Measurements from ENCODE around the gene SLC46A2. TPM values are rescaled to one million over a fixed set of nuclear protein-coding genes. Genes with fewer than 3 reads are reported as not detected.

SLC46A2 gene
- total RNA-seq, 3 donors from 2014 or later (not counting 1 experiment from before 2014, with no cell fraction given): 0.18 to 0.64 (median 0.23) TPM

- Histone ChIP-seq H3K36me3 (ENCODE audit: control insufficient read depth, insufficient read depth, low read length) (peaks cover 10% of the 10 kb centered on the region), H3K27ac (ENCODE audit: low read length) (no peak overlapping the region), H3K27me3 (ENCODE audit: control insufficient read depth, insufficient read depth, low read length) (no peaks in the 10 kb centered on the region), H3K4me1 (ENCODE audit: control insufficient read depth, insufficient read depth, low read length) (no peaks in the 10 kb centered on the region), H3K9me3 (ENCODE audit: control insufficient read depth, insufficient read depth, low read length) (no peaks in the 10 kb centered on the region), H3K4me3 (ENCODE audit: low read length) (no peak overlapping the region)
- intact Hi-C loops (cut with micrococcal nuclease): no loop called here
- Mint-ChIP-seq H3K4me1 (no peaks in the 10 kb centered on the region), H3K27me3 (ENCODE audit: low read depth in 2 of 2) (no peaks in the 10 kb centered on the region), H3K4me3 (no peak overlapping the region), H3K27ac (no peak overlapping the region), H3K36me3 (no peaks in the 10 kb centered on the region), H3K9me3 (no peaks in the 10 kb centered on the region)
- DNase-seq: no peak
- no peak for ATAC-seq
- WGBS (ENCODE audit: insufficient coverage): 57% methylated on average over 4 of the region's 4 CpGs
- TF ChIP-seq CTCF (IDR thresholded peaks at IDR 0.05): no peak
Observed at GRCh38 chr9:112872019-112872418, 18.7 kb downstream of the SLC46A2 start.

GRCh38 chr9:112870556-112870955 lies 20.1 kb downstream of the SLC46A2 start:
- no peak overlapping the region for H3K27ac ChIP-seq (ENCODE audit: low read length)
- Mint-ChIP-seq H3K36me3 (no peaks in the 10 kb centered on the region), H3K4me3 (no peak overlapping the region), H3K27me3 (ENCODE audit: low read depth in 2 of 2) (no peaks in the 10 kb centered on the region), H3K9me3 (no peaks in the 10 kb centered on the region), H3K27ac (no peak overlapping the region), H3K4me1 (no peaks in the 10 kb centered on the region)
- DNase-seq (no peak), ATAC-seq (no peak)
- TF ChIP-seq CTCF (IDR thresholded peaks at IDR 0.05): no peak
- H3K9me3 ChIP-seq (ENCODE audit: control insufficient read depth, insufficient read depth, low read length): no peaks in the 10 kb centered on the region
- 94% methylated on average over 6 of the region's 6 CpGs for WGBS (ENCODE audit: insufficient coverage)
- H3K4me3 ChIP-seq (ENCODE audit: low read length): no peak overlapping the region
- peaks cover 8% of the 10 kb centered on the region for H3K36me3 ChIP-seq (ENCODE audit: control insufficient read depth, insufficient read depth, low read length)
- H3K27me3 ChIP-seq (ENCODE audit: control insufficient read depth, insufficient read depth, low read length): no peaks in the 10 kb centered on the region
- intact Hi-C loops (cut with micrococcal nuclease): no loop called here
- no peaks in the 10 kb centered on the region for H3K4me1 ChIP-seq (ENCODE audit: control insufficient read depth, insufficient read depth, low read length)

- H3K36me3 ChIP-seq (ENCODE audit: control insufficient read depth, insufficient read depth, low read length): peaks cover 6% of the 10 kb centered on the region
- no peaks in the 10 kb centered on the region for H3K36me3 Mint-ChIP-seq
- no peak overlapping the region for H3K27ac ChIP-seq (ENCODE audit: low read length)
- peaks cover 3% of the 10 kb centered on the region for H3K4me1 ChIP-seq (ENCODE audit: control insufficient read depth, insufficient read depth, low read length)
- ATAC-seq: no peak
- 96% methylated on average over 5 of the region's 5 CpGs for WGBS (ENCODE audit: insufficient coverage)
- H3K4me1 Mint-ChIP-seq: no peaks in the 10 kb centered on the region
- no peaks in the 10 kb centered on the region for H3K27me3 Mint-ChIP-seq (ENCODE audit: low read depth in 2 of 2)
- intact Hi-C loops (cut with micrococcal nuclease): no loop called here
- no peak overlapping the region for H3K4me3 Mint-ChIP-seq
- no peak for DNase-seq
- no peak overlapping the region for H3K27ac Mint-ChIP-seq
- H3K27me3 ChIP-seq (ENCODE audit: control insufficient read depth, insufficient read depth, low read length): no peaks in the 10 kb centered on the region
- TF ChIP-seq CTCF (IDR thresholded peaks at IDR 0.05): no peak
- H3K9me3 ChIP-seq (ENCODE audit: control insufficient read depth, insufficient read depth, low read length): no peaks in the 10 kb centered on the region
- no peak overlapping the region for H3K4me3 ChIP-seq (ENCODE audit: low read length)
- H3K9me3 Mint-ChIP-seq: no peaks in the 10 kb centered on the region
Observed at GRCh38 chr9:112869917-112870316, 20.8 kb downstream of the SLC46A2 start.

- H3K4me3 Mint-ChIP-seq: no peak overlapping the region
- ATAC-seq (no peak), DNase-seq (no peak)
- no peak for TF ChIP-seq CTCF (IDR thresholded peaks at IDR 0.05)
- H3K36me3 ChIP-seq (ENCODE audit: control insufficient read depth, insufficient read depth, low read length): peaks cover 11% of the 10 kb centered on the region
- intact Hi-C loops (cut with micrococcal nuclease): no loop called here
- H3K36me3 Mint-ChIP-seq: no peaks in the 10 kb centered on the region
- peaks cover 0 to under 1% of the 10 kb centered on the region in 2 donors for H3K4me1 Mint-ChIP-seq
- H3K27ac Mint-ChIP-seq: no peak overlapping the region
- H3K9me3 Mint-ChIP-seq: no peaks in the 10 kb centered on the region
- H3K27me3 ChIP-seq (ENCODE audit: control insufficient read depth, insufficient read depth, low read length): no peaks in the 10 kb centered on the region
- peaks cover 11% of the 10 kb centered on the region for H3K4me1 ChIP-seq (ENCODE audit: control insufficient read depth, insufficient read depth, low read length)
- no peaks in the 10 kb centered on the region for H3K9me3 ChIP-seq (ENCODE audit: control insufficient read depth, insufficient read depth, low read length)
- no peak overlapping the region for H3K4me3 ChIP-seq (ENCODE audit: low read length)
- H3K27me3 Mint-ChIP-seq (ENCODE audit: low read depth in 2 of 2): no peaks in the 10 kb centered on the region
- H3K27ac ChIP-seq (ENCODE audit: low read length): no peak overlapping the region
- WGBS (ENCODE audit: insufficient coverage): 63% methylated on average over 8 of the region's 8 CpGs
Observed at GRCh38 chr9:112869041-112869529, 21.6 kb downstream of the SLC46A2 start.

Measured in natural killer cell (primary cell).